HG02973 (cell line): Measurements from ENCODE around the gene CACNA2D4.

Experiments used
- ATAC-seq: cut with Tn5 transposase; IDR thresholded peaks from one replicate; pipeline ENCODE4 v1.9.1; 2021; ENCODE audit warnings: moderate library complexity; ENCODE audit not compliant: unreplicated experiment

The CACNA2D4 gene

GRCh38 chr12:1847411-1847810 is 71.0 kb downstream of the CACNA2D4 start:
- ATAC-seq: no peak

GRCh38 chr12:1846421-1847405 is 71.7 kb downstream of the CACNA2D4 start:
- no peak for ATAC-seq

DNA sequence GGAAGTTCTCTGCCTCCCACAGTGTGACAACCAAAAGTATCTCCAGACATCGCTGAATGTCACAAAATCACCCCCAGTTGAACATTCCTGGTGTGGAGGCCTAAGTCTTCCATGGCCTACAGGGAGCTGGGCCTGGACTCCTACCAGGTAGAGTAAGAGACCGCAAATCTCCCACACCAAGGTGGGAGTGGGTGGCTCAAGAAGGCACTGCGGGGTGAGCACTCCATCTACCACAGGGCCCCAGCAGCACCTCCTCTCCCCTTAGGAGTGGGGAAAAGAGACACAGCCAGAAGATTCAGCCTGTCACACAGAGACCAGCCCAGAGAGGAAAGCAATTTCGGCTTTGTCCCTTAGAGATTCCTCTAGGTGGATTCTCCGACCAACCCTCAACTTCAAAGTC is 72.6 kb downstream of the CACNA2D4 start:
- no peak for ATAC-seq

GRCh38 chr12:1845427-1845826 is 73.0 kb downstream of the CACNA2D4 start:
- ATAC-seq: no peak

DNA sequence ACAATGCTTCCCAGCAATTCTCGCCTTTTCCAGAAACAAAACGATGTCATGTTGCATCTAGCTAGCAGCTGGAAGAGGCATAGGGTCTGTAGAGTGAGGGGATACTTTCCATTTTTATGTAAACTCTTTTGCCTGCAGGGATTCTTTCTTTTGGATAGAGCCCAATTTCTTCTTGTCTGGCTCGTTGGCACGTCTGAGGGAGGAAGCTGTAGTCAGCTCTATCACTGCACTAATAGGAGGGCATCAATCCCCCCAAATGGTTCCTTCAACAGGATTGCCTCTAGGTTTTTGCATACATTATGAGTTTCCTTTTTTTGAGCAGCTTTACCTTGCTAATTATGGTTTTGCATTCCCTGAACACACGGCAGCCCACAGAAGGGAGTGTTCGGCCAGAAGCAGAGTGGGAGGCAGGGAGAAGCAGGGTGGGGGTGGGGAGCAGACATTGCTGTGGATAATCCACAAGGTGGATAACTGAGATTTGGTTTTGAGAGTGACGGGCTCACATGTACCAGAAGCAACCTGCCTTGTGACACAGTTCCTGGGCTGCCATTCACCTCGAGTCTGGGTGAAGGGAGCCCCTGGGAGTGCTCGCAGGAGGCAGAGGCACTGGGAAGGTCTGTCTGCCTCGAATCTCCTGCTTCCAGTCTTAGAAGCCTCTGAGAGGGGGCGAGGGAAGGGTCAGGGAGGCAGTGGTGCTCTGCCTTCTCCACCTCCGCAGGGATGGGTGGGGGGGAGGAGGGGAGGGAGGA is 73.6 kb downstream of the CACNA2D4 start:
- no peak for ATAC-seq

DNA sequence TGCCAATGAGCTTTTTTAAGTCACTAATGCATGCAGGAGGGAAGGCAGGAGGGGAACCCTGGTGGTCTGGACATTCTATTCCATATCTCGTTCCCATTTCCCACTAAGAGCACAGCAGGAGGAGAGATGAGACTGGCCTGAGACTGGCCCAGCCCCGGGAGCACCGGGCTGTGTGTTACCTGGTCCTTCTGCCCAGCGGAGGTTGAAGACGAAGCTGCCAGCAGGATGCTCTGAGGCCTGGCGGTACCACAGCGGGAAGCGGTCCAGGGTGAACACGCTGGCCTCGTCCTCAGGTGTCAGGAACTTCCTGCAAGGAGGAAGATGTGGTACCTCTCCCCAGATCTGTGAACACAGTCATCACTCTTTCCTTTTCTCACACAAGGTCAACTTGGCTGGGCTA is 74.2 kb downstream of the CACNA2D4 start:
- ATAC-seq: no peak

DNA sequence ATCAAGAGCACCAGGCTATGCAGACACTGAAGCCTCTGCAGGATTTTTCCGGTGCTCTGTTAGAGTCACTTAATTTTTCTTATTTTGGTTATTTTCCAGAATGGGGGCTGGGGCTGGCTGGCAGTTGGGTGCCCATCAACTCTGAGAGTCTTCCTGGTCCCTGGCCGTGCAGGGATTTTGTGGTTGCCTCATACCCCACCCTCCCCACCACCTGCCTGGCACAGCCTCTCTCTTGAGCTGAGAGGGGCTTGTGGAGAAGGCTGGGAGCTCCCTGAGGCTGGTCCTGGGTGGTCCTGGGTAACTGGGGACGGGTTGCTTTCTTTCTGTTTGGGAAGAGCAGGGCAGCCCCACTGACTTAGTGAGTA is 74.8 kb downstream of the CACNA2D4 start:
- no peak for ATAC-seq

DNA sequence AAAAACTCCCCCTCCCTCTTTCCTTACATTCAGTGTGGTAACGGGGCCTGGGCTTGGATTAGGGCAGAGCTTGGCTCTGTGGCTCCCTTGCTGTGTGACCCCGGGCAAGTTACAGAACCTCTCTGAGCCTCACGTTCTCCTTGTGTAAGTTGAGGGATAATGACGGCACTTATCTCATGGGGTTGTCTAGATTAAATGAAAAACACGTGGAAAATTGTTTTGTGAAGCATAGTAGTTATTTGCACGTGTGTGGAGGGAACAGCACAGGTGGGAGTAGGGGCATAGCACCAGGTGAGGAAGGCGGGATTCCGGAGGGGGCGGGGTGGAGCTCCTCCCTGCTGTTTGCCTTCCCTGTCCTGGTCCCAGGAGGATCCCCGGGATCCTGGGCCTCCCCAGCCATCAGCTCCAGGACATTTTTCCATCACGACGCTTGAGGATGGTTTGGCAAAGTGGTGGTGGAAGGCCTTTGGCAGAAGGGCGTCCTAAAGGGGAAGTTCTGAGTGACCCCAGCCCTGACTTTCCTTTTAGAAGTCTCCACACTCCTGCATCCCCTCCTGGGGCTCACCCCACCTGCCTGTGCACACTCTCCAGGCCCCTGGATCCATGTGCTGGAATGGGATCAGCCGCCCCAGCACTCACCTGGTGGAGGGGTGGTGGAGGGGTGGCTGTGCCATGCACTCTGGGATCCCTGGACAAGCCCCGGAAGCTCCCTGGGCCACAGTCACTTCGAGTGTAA is 75.4 kb downstream of the CACNA2D4 start:
- ATAC-seq: no peak

- no peak for ATAC-seq
Observed at GRCh38 chr12:1842183-1842904, 76.1 kb downstream of the CACNA2D4 start.

- ATAC-seq: no peak
Observed at GRCh38 chr12:1841586-1842182, 76.8 kb downstream of the CACNA2D4 start.

GRCh38 chr12:1840981-1841425 is 77.4 kb downstream of the CACNA2D4 start:
- ATAC-seq: no peak

DNA sequence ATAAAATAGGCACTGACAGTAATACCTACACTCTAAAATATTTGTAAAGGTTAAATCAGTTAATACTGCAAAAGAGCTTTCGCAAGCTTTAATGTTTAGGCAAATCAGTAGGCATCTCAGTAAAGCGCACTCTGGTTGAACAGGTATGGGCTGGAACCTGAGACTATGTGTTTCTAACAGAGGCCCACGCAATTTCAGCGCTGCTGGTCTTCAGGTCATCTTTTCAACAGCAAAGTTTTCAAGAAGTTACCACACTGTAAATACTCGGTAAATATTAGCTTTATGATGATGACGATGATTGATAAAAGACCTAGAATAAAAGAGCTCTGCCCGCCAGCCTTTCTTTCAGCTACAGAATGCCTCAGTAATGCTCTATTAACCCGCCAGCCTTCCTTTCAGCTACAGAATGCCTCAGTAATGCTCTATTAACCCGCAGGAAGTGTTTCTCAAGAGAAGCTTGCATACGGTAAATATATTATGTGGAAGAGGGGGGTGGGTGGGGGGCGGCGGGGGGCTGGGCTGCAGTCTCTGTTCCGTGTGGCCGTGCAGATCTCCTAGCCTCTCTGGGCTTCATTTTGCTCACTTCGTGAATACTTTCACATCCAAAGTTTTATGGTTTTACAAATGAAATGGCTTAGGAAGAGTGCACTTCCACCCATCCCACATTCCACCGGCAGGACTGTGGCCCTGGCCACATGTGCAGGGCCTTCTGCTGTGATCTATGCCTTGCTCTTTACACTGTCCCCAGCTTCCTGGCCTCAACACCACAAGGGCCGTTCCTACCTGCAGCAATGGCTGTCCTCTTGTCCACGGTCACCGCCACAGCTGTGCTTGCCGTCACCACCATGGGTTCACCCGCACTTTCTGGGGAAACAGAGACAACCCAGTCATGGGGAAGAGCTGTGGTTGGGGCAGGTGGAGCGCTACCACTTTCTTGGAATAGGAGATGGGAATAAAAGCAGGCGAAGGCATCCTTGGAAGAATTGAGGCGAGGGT is 78.2 kb downstream of the CACNA2D4 start:
- no peak for ATAC-seq

- ATAC-seq: no peak
Observed at GRCh38 chr12:1839464-1839863, 79.0 kb downstream of the CACNA2D4 start.

DNA sequence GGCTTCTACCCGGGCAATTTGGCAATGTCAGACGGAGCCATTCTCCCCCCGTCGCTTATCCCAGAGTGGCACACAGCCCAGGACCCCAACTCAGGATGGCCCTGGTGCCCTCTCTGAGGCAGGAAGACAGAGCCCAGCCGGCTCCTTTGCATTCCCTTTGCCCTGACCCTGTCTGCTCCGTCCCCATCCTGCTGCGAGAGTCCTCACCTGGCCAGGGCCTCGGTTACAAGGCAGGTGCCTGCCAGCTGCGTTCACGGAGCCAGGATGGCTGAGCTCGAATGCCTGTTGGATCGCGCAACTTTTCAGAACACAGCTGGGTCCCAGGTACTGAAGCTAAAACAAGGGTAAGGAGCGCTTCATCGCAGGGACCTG is 79.5 kb downstream of the CACNA2D4 start:
- ATAC-seq: no peak

DNA sequence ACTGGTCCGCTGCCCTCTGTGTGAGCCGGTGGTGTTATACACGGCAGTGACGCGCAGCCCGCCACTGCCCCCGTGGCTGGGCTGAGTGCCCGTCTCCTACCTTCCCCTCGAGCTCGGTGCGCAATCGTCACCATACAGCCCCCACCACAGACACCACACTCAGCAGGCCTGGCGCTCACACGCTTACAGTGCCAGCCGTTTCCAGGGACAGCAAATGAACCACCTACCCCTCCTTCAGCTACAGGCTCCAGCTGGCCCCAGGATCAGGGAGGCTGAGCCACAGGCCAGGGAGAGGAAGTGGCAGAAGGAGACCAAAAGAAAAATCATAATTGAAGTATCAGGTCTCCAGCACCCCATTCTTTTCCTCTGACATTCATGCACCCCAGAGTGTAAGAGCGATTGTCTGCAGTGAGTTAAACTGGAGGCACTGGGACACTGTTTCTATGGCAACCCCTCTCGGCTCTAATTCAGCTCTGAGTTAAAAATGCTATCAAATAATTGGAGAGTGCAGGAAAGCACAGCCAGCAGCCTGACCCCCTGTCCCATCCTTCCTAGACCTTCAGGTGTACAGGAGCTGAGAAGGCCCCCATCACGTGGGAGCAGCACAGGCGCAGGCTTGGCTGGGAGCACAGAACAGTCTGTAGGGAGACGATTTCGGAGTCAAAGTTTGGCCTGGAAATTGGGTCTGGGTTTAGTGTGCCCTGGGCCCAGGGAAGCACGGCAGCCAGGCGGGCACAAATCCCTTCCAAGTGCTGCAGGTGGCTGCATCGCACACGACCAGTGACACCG is 80.1 kb downstream of the CACNA2D4 start:
- ATAC-seq: no peak

DNA sequence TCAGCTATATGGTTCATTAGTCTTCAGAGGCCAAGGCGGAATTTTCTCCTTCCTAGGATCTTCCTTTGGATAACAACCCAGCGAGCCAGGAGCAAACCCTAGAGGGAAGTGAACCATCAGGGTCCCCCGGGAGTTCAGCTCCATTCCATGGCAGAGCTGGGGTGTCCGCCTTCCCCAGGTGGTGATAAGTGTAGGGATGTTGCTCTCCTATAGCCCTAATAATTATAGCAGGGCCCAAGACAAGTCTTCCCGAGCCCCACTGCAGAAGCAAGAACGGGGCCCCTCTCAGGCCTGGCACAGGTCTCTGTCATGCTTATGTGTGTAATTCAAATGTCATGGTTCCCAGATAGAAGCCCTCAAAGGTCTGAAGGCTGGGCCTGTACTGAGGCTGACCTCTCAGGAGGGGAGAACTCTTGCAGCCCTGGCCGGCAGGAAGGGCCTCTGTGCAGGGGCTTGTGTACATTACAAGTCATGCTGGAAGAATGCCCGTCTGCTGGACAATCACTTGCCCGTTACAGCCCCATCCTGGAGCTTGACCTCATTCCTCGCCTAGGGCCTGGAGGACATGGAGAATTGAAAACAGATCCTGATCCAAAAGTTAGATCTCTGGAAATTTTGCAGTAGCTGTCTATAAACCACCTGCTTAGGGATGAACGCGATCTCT is 80.8 kb downstream of the CACNA2D4 start:
- no peak for ATAC-seq

DNA sequence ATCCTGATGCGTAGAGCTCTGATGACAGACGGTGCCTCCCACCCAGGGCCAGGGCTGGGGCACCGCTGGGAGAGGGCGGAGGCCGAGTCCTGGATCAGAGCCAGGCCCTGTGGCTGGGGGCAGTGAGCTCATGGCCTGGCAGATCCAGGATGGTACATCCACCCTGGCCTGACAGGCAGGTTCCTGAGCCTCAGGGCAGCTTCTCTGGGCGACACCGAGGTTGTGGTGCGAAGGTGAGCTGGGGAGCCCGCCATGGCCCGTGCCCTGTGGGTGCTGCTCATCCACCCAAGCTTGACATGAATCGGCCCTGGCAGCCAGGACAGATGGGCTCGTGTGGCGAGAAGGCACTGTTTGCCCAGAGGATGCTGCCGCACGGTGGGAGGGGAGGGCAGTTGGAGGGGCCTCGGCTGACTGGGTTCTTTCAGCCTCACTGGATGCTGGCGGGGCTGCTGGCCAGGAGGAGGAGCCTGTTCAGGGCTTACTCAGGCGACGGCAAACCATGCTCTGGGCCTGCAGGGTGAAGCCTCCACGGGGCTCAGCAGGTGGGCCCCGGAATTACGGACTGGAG is 81.5 kb downstream of the CACNA2D4 start:
- no peak for ATAC-seq
